IMR-90 (cell line): ENCODE measurements around the gene AMZ1.

Experiments used
- CTCF ChIP-seq: conservative IDR thresholded peaks from 2 replicates; pipeline ENCODE4 v1.5.1; 2012; ENCODE audit warnings: mild to moderate bottlenecking, low read depth, low read length, improper control_type of control experiment
- MXI1 ChIP-seq: IDR thresholded peaks from 2 replicates; pipeline ENCODE4 v1.6.1; 2012; ENCODE audit warnings: low read depth, mild to moderate bottlenecking, low read length, moderate library complexity, borderline replicate concordance
- POLR2A ChIP-seq: IDR thresholded peaks from 2 replicates; pipeline ENCODE4 v1.6.1; 2012; ENCODE audit warnings: mild to moderate bottlenecking, low read depth, low read length

- TF ChIP-seq POLR2A: no peak
- TF ChIP-seq CTCF: no peak
- TF ChIP-seq MXI1: no peak
These were observed 34.6 kb downstream of the AMZ1 start for GRCh38 chr7:2722591-2722990.
